Effector CD4-positive, alpha-beta T cell (primary cell): Measurements from ENCODE around the gene DBNL.
A peak's percentile ranks its signal among the peaks of the same experiment; 100 is the strongest.

ENCODE experiments used
- DNase-seq: peaks from one replicate; pipeline ENCODE4 v3.0.0-alpha.2; 2020

The DBNL gene

GRCh38 chr7:44043902-44044301 lies 600 bp upstream of the DBNL start:
- no peak for DNase-seq

- no peak for DNase-seq
Measured at GRCh38 chr7:44045226-44046014, 918 bp downstream of the DBNL start.

GRCh38 chr7:44046321-44047061 lies 2.0 kb downstream of the DBNL start:
- peak; percentile 20 for DNase-seq

- no peak for DNase-seq
Measured at GRCh38 chr7:44048031-44048795, 3.7 kb downstream of the DBNL start.

- no peak for DNase-seq
Measured at GRCh38 chr7:44050121-44050914, 5.8 kb downstream of the DBNL start.

GRCh38 chr7:44050915-44051560 lies 6.5 kb downstream of the DBNL start:
- no peak for DNase-seq

GRCh38 chr7:44051611-44052220 lies 7.2 kb downstream of the DBNL start:
- DNase-seq: no peak

- DNase-seq: no peak
Measured at GRCh38 chr7:44052771-44053365, 8.4 kb downstream of the DBNL start.

GRCh38 chr7:44056681-44057080 lies 12.2 kb downstream of the DBNL start:
- no peak for DNase-seq

- no peak for DNase-seq
Measured at GRCh38 chr7:44057181-44057848, 12.8 kb downstream of the DBNL start.

- DNase-seq: no peak
Measured at GRCh38 chr7:44057849-44058758, 13.6 kb downstream of the DBNL start.

GRCh38 chr7:44058759-44059218 lies 14.3 kb downstream of the DBNL start:
- no peak for DNase-seq

- DNase-seq: no peak
Measured at GRCh38 chr7:44059219-44060090, 15.0 kb downstream of the DBNL start.

- no peak for DNase-seq
Measured at GRCh38 chr7:44060091-44060947, 15.8 kb downstream of the DBNL start.

- no peak for DNase-seq
Measured at GRCh38 chr7:44060948-44061644, 16.6 kb downstream of the DBNL start.

- no peak for DNase-seq
Measured at GRCh38 chr7:44061645-44062179, 17.2 kb downstream of the DBNL start.
